Loucy (cell line): ENCODE data around the gene EML1.

Source experiments
- H2AFZ ChIP-seq: fragments of 200-600 bp; sonication (generic); 2 replicates; pipeline ENCODE4 v1.6.0; 2016; ENCODE audit warnings: antibody characterized with exemption, mild to moderate bottlenecking, low read length, moderate library complexity
- H3F3A ChIP-seq: fragments of 200-600 bp; 2 replicates; pipeline ENCODE4 v1.6.0; 2016; ENCODE audit warnings: antibody characterized with exemption, low read depth, mild to moderate bottlenecking
- H3K27me3 ChIP-seq: fragments of 200-600 bp; sonication (generic); 2 replicates; pipeline ENCODE4 v1.6.1; 2014; ENCODE audit warnings: low read length, mild to moderate bottlenecking; ENCODE audit not compliant: insufficient read depth, poor library complexity, severe bottlenecking
- H3K36me3 ChIP-seq: fragments of 200-600 bp; sonication (generic); 2 replicates; pipeline ENCODE4 v1.6.1; 2016; ENCODE audit warnings: low read length; ENCODE audit not compliant: insufficient read depth
- H3K4me1 ChIP-seq: fragments of 200-600 bp; sonication (generic); 2 replicates; pipeline ENCODE4 v1.5.1; 2014; ENCODE audit warnings: low read length, mild to moderate bottlenecking; ENCODE audit not compliant: insufficient read depth, poor library complexity, severe bottlenecking
- H3K4me2 ChIP-seq: fragments of 200-600 bp; sonication (generic); 2 replicates; pipeline ENCODE4 v1.6.0; 2014; ENCODE audit warnings: antibody characterized with exemption, low read length, low read depth, mild to moderate bottlenecking; ENCODE audit not compliant: poor library complexity, severe bottlenecking
- H3K4me3 ChIP-seq: fragments of 200-600 bp; sonication (generic); 2 replicates; pipeline ENCODE4 v1.5.1; 2014; ENCODE audit warnings: low read length, mild to moderate bottlenecking, mixed read lengths; ENCODE audit not compliant: poor library complexity, severe bottlenecking
- H3K79me2 ChIP-seq: fragments of 200-600 bp; sonication (generic); 2 replicates; pipeline ENCODE4 v1.6.1; 2014; ENCODE audit warnings: low read length; ENCODE audit not compliant: insufficient read depth
- H3K9ac ChIP-seq: fragments of 200-600 bp; sonication (generic); 2 replicates; pipeline ENCODE4 v1.6.0; 2014; ENCODE audit warnings: mild to moderate bottlenecking, low read depth, low read length, moderate library complexity; ENCODE audit not compliant: poor library complexity, severe bottlenecking
- H3K9me2 ChIP-seq: fragments of 200-600 bp; sonication (generic); replicated peaks from 2 replicates; pipeline ENCODE4 v1.6.1; 2016; ENCODE audit warnings: low read depth, low read length, mixed read lengths
- H3K9me3 ChIP-seq: fragments of 200-600 bp; sonication (generic); 2 replicates; pipeline ENCODE4 v1.6.1; 2014; ENCODE audit warnings: mild to moderate bottlenecking, antibody characterized with exemption, low read length, low read depth; ENCODE audit not compliant: insufficient read depth
- H4K20me1 ChIP-seq: fragments of 200-600 bp; sonication (generic); 2 replicates; pipeline ENCODE4 v1.6.0; 2014; ENCODE audit warnings: antibody characterized with exemption, low read length, mild to moderate bottlenecking; ENCODE audit not compliant: insufficient read depth, poor library complexity, severe bottlenecking
- EZH2phosphoT487 ChIP-seq: fragments of 200-600 bp; IDR thresholded peaks from 2 replicates; pipeline ENCODE4 v1.6.1; 2018; ENCODE audit warnings: antibody characterized with exemption, mild to moderate bottlenecking, moderate library complexity, borderline replicate concordance
- TF ChIP-seq, protein P1 (sequence below): fragments of 200-600 bp; sonication (generic); conservative IDR thresholded peaks from 2 replicates; pipeline ENCODE4 v1.5.1; 2014; ENCODE audit warnings: mild to moderate bottlenecking, antibody characterized with exemption, low read length

The EML1 gene

GRCh38 chr14:99812892-99813291, 19.7 kb downstream of the EML1 start:
- Histone ChIP-seq H3K36me3 (no peaks in the 10 kb centered on the region), H3K9ac (no peak overlapping the region), H3K4me1 (no peaks in the 10 kb centered on the region), H3K27me3 (peaks cover 97% of the 10 kb centered on the region), H3K4me3 (no peak overlapping the region), H3K4me2 (no peak overlapping the region), H3K79me2 (no peaks in the 10 kb centered on the region), H4K20me1 (no peaks in the 10 kb centered on the region), H3K9me3 (no peaks in the 10 kb centered on the region), H2AFZ (no peak overlapping the region), H3F3A (no peaks in the 10 kb centered on the region), H3K9me2 (no peaks in the 10 kb centered on the region)
- TF ChIP-seq, protein P1, sequence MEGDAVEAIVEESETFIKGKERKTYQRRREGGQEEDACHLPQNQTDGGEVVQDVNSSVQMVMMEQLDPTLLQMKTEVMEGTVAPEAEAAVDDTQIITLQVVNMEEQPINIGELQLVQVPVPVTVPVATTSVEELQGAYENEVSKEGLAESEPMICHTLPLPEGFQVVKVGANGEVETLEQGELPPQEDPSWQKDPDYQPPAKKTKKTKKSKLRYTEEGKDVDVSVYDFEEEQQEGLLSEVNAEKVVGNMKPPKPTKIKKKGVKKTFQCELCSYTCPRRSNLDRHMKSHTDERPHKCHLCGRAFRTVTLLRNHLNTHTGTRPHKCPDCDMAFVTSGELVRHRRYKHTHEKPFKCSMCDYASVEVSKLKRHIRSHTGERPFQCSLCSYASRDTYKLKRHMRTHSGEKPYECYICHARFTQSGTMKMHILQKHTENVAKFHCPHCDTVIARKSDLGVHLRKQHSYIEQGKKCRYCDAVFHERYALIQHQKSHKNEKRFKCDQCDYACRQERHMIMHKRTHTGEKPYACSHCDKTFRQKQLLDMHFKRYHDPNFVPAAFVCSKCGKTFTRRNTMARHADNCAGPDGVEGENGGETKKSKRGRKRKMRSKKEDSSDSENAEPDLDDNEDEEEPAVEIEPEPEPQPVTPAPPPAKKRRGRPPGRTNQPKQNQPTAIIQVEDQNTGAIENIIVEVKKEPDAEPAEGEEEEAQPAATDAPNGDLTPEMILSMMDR = no peak
- no peak for TF ChIP-seq EZH2phosphoT487

DNA sequence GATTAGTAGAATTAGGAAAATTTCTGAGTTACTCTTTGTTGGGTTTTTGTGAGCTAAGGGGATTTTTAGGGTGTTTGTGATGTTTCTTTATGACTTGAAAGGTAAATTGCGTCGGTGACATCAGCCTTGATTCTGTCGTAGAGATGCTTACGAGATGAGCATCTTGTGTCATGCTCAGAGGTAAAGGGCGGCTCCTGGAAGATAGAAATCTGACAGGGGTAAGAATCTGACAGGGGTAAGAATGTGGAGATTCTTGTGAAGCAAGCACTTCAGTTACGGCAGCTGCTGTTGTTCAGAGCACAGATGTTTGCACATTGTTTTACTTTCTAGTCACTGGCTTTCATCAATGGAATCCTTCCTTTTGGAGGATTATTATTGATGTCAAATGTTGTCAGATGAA, 22.5 kb downstream of the EML1 start:
- no peak overlapping the region for H3K9ac ChIP-seq
- no peaks in the 10 kb centered on the region for H3F3A ChIP-seq
- H3K9me3 ChIP-seq = no peaks in the 10 kb centered on the region
- TF ChIP-seq, protein P1 = no peak
- TF ChIP-seq EZH2phosphoT487 = no peak
- H3K27me3 ChIP-seq = peaks cover 97% of the 10 kb centered on the region
- H3K9me2 ChIP-seq = no peaks in the 10 kb centered on the region
- no peaks in the 10 kb centered on the region for H3K4me1 ChIP-seq
- no peaks in the 10 kb centered on the region for H4K20me1 ChIP-seq
- no peak overlapping the region for H2AFZ ChIP-seq
- no peaks in the 10 kb centered on the region for H3K36me3 ChIP-seq
- no peak overlapping the region for H3K4me3 ChIP-seq
- H3K4me2 ChIP-seq = no peak overlapping the region
- H3K79me2 ChIP-seq = no peaks in the 10 kb centered on the region

DNA sequence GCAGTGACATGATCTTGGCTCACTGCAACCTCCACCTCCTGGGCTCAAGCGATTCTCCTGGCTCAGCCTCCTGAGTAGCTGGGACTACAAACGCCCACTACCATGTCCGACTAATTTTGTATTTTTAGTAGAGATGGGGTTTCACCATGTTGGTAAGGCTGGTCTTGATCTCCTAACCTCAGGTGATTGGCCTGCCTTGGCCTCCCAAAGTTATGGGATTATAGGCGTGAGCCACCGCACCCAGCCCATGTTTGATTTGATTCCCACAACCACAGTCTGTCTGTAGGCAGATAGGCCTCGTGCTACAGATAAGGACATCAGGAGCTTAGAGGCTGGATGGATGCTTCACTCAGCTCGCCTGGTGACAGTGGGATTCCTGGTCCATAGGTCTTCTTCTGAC, 23.0 kb downstream of the EML1 start:
- Histone ChIP-seq H3K4me3 (no peak overlapping the region), H3K9ac (no peak overlapping the region), H3K79me2 (no peaks in the 10 kb centered on the region), H3K4me1 (no peaks in the 10 kb centered on the region), H4K20me1 (no peaks in the 10 kb centered on the region), H3K36me3 (no peaks in the 10 kb centered on the region), H3F3A (no peaks in the 10 kb centered on the region), H3K9me2 (no peaks in the 10 kb centered on the region), H2AFZ (no peak overlapping the region), H3K27me3 (peaks cover 97% of the 10 kb centered on the region), H3K9me3 (no peaks in the 10 kb centered on the region), H3K4me2 (no peak overlapping the region)
- TF ChIP-seq EZH2phosphoT487 = no peak
- TF ChIP-seq, protein P1 = no peak
